Small intestine (tissue), 7 donors: Measurements from ENCODE around the gene CLCN4. TPM values are rescaled to one million over a fixed set of nuclear protein-coding genes. Genes with fewer than 3 reads are reported as not detected.

Experiments
- DNase-seq, 2 donors: peaks; one replicate each; pipeline versions ENCODE4 v3.0.0 to v3.0.0-alpha.2; 2013
- FAIRE-seq: peaks from 2 replicates; lab custom pipeline; 2012; peaks lifted over from hg19 to GRCh38; lab: Jason Lieb, UNC
- H3K27ac ChIP-seq, 3 donors: one replicate each; pipeline ENCODE4 v1.5.1; 2013; ENCODE audit warnings: low read length in 2 of 3, mild to moderate bottlenecking in 2 of 3, control low read depth in 1 of 3, inconsistent platforms in 1 of 3, low read depth in 1 of 3, moderate library complexity in 1 of 3
- H3K27me3 ChIP-seq, 3 donors: one replicate each; pipeline ENCODE4 v1.6.1; 2013; ENCODE audit warnings: low read length in 3 of 3, inconsistent platforms in 1 of 3; ENCODE audit not compliant: control insufficient read depth in 3 of 3, insufficient read depth in 3 of 3
- H3K36me3 ChIP-seq, 3 donors: one replicate each; pipeline ENCODE4 v1.6.1; 2013; ENCODE audit warnings: low read length in 3 of 3, inconsistent platforms in 1 of 3, low read depth in 1 of 3, mild to moderate bottlenecking in 1 of 3, moderate library complexity in 1 of 3; ENCODE audit not compliant: control insufficient read depth in 3 of 3, insufficient read depth in 2 of 3
- H3K4me1 ChIP-seq, 3 donors: one replicate each; pipeline ENCODE4 v1.6.1; 2013; ENCODE audit warnings: low read length in 2 of 3, inconsistent platforms in 1 of 3, low read depth in 1 of 3, mild to moderate bottlenecking in 1 of 3, moderate library complexity in 1 of 3; ENCODE audit not compliant: control insufficient read depth in 3 of 3, insufficient read depth in 2 of 3
- H3K4me3 ChIP-seq, 3 donors: one replicate each; pipeline ENCODE4 v1.5.1; 2013; ENCODE audit warnings: low read length in 3 of 3, control low read depth in 1 of 3, inconsistent platforms in 1 of 3, low read depth in 1 of 3, mild to moderate bottlenecking in 1 of 3, moderate library complexity in 1 of 3
- H3K9me3 ChIP-seq, 2 donors: one replicate each; pipeline ENCODE4 v1.6.1; 2013; ENCODE audit warnings: low read depth in 1 of 2, low read length in 1 of 2; ENCODE audit not compliant: control insufficient read depth in 2 of 2, insufficient read depth in 1 of 2
- WGBS, 3 donors: extraction: QIAGEN DNeasy Blood & Tissue Kit; methylation state at CpG; one replicate each; pipeline ENCODE4 v1.1.7; 2013; 5-methylcytosine and 5-hydroxymethylcytosine counted together
- polyA plus RNA-seq, 4 donors: library from polyadenylated mRNA; stranded (reverse) in 3 of 4; unstranded in 1 of 4; fragments of 200-250 nt in 3 of 4; fragments of 120-200 nt in 1 of 4; gene quantifications; one replicate each; pipeline versions ENCODE4 v1.2.1 to v1.2.3, GENCODE V29; 2013
- donor health status: healthy with polysubstance abuse.
- donor health status: control.
- donor health status: control.
- donor health status: Bipolar disorder and iron deficiency.
- donor health status: healthy.

CLCN4 gene
- polyA plus RNA-seq, 4 donors, result under 0.01 to 2.7 (median 0.70) TPM; not detected in 1

DNA sequence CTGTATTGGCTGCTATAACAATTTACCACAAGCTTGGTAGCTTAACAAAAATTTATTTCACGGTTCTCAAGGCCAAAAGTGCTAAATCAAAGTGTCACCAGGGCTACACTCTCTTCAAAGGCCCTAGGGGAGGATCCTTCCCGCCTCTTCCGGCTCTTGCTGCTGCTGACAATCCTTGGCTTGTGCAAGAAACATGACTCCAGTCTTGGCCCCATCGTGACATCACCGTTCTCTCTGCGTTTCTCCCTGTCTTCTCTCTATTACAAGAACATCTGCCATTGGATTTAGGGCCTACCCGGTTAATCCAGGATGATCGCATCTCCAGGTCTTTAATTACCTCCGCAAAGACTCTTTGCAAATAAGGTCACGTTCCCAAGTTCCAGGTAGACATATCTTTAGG, 10.4 kb upstream of the CLCN4 start:
- H3K27ac ChIP-seq, result no peak overlapping the region
- DNase-seq (no peak), FAIRE-seq (no peak)
- H3K36me3 ChIP-seq, result peaks cover 0 to 3% (median 0%) of the 10 kb centered on the region in 3 donors
- H3K9me3 ChIP-seq, result no peaks in the 10 kb centered on the region
- H3K4me3 ChIP-seq, result no peak overlapping the region
- H3K4me1 ChIP-seq, result no peaks in the 10 kb centered on the region
- no peaks in the 10 kb centered on the region for H3K27me3 ChIP-seq
- WGBS, 3 donors, result 87 to 93% (median 91%) methylated on average over 10 of the region's 10 CpGs

DNA sequence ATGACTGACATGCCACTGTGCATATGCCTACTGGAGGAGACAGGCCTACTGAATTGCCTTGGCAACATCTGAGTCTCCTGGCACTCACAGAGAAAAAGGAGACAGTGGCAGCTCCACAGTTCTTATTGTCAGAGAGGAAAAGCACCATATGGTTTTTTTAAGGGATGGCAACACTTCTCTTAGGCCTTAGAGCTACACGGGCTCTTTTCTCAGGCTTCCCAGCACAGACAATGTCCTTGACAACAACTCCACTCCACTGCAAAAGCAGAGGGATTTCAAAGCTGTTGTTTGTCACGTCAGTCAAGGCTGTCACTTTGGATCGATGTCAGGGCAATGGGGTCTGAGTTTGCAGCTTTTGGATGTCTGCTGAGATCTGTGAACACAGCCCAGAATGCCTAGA, 4.7 kb upstream of the CLCN4 start:
- DNase-seq (no peak), FAIRE-seq (no peak)
- no peaks in the 10 kb centered on the region for H3K9me3 ChIP-seq
- H3K36me3 ChIP-seq, result no peaks in the 10 kb centered on the region
- no peak overlapping the region for H3K27ac ChIP-seq
- peaks cover 0 to 2% (median 0%) of the 10 kb centered on the region in 3 donors for H3K27me3 ChIP-seq
- H3K4me3 ChIP-seq, result no peak overlapping the region
- no peaks in the 10 kb centered on the region for H3K4me1 ChIP-seq
- WGBS, 3 donors, result 64 to 86% (median 75%) methylated on average over 3 of the region's 3 CpGs

DNA sequence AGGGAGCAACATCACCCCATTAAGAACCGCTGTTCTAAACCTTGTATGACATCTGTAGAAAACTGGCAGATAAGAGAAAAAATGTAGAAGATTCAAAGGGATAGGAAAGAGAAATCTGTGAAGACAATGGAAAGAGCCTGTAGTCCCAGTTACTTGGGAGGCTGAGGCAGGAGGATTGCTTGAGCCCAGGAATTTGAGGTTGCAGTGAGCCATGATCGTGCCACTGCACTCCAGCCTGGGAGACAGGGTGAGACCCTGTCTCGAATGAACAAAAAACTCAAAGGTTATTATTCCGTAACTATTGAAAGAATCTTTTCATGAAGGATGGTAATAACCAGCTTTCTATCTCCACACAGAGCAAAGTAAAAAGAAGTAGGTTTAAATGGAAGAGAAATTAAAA, 1.6 kb upstream of the CLCN4 start:
- Histone ChIP-seq H3K9me3 (no peaks in the 10 kb centered on the region), H3K27ac (no peak overlapping the region), H3K4me3 (no peak overlapping the region), H3K4me1 (peaks cover 0 to 4% (median 0%) of the 10 kb centered on the region in 3 donors), H3K36me3 (no peaks in the 10 kb centered on the region), H3K27me3 (peaks cover 0 to 18% (median 2%) of the 10 kb centered on the region in 3 donors)
- DNase-seq, result no peak
- 81 to 92% (median 82%) methylated on average over 4 of the region's 4 CpGs for WGBS, 3 donors
- FAIRE-seq, result no peak

DNA sequence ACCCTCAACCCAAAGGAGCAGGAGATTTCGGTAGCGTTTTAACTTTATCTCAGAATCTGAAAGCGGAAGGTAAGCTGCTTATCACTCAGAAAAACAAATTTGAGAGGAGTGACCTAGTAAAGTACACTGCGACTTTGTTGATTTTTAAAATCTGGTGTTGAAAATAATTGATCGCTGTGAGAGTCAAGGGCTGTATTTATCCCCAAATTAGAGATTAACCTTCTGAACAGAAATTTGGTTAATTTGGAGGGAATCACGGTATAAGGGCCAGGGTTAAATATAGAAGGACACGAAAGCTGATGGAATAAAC, 212 bp downstream of the CLCN4 start:
- no peaks in the 10 kb centered on the region for H3K36me3 ChIP-seq
- H3K27ac ChIP-seq, result peak overlapping the region in 1 of 3 donors; percentile 45
- H3K4me3 ChIP-seq, result peak overlapping the region in 1 of 3 donors; percentile 1
- peaks cover 0 to 4% (median 0%) of the 10 kb centered on the region in 3 donors for H3K4me1 ChIP-seq
- H3K9me3 ChIP-seq, result no peaks in the 10 kb centered on the region
- DNase-seq (no peak), FAIRE-seq (no peak)
- H3K27me3 ChIP-seq, result peaks cover 0 to 25% (median 2%) of the 10 kb centered on the region in 3 donors
- WGBS, 3 donors, result 6 to 19% (median 13%) methylated on average over 7 of the region's 7 CpGs

DNA sequence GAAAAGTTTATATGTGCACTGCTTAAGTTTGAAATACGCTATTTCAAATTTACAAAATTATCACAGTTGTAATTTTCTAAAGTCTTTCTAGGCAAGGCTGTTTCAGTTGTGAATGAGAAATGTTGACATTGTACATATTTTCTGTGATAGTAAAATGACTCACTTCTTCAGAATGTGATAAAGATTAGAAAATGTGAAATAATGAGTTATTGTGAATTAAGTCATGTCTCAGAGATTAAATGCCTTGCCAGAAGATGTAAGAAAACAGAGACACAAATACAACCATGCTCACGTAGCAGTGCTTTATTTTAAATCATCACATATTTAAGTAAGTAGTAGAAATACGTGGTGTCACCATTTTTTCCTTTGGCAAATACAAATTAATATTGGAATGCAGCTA, 768 bp downstream of the CLCN4 start:
- FAIRE-seq, result no peak
- Histone ChIP-seq H3K4me3 (no peak overlapping the region), H3K4me1 (peaks cover 0 to 4% (median 0%) of the 10 kb centered on the region in 3 donors), H3K9me3 (no peaks in the 10 kb centered on the region), H3K27ac (no peak overlapping the region), H3K27me3 (peaks cover 0 to 25% (median 2%) of the 10 kb centered on the region in 3 donors), H3K36me3 (no peaks in the 10 kb centered on the region)
- WGBS, 3 donors, result 34 to 51% (median 46%) methylated on average over 3 of the region's 3 CpGs
- DNase-seq, result no peak

DNA sequence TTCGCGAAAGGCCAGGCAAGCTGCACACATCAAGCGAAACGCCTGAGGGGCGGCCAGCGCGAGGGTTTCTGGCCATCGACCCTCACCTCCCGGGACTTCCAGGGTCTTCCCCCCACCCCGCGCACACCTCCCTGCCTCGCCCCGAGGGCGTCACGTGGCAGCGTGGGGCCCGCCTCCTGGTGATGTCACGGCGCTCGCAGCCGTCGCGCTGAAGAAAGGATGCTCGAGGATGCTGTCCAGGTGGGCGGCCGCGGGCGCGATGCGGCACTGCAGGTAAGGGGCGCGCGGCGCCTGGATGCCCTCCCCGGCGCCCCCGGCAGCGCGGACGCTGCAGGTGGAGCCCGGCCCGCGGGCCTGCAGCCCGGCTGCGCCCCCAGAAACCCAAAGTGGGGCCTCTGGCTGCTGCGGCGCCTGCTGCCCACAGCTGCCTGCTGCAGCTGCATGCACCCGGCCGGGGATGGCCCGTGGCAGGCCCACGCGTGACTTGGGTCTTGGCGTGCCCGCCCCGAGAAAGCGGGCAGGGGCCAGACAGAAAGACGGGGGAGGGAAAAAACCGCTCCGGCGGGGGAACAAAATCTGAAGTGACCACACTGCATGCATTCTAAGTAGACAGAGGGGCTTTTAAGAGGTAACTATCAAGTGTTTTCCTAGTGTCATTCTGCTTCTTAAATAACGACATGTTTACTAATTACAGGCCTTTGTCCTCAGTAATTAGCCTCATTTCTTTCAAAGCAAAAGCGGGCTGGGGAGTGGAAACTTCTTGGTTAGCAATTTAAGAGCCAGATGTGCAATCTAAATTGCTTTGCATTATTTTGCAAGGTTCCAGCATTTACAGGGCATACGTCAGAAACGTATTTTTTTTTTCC, 1.7 kb downstream of the CLCN4 start:
- FAIRE-seq (no peak), DNase-seq (peak in 1 of 2 donors; percentile 38)
- Histone ChIP-seq H3K27me3 (peaks cover 0 to 25% (median 2%) of the 10 kb centered on the region in 3 donors), H3K36me3 (no peaks in the 10 kb centered on the region), H3K4me1 (peaks cover 0 to 4% (median 0%) of the 10 kb centered on the region in 3 donors), H3K27ac (no peak overlapping the region), H3K9me3 (no peaks in the 10 kb centered on the region), H3K4me3 (peak overlapping the region in 1 of 3 donors; percentile 18)
- WGBS, 3 donors, result 9 to 35% (median 11%) methylated on average over 32 to 64 of the region's 64 CpGs

DNA sequence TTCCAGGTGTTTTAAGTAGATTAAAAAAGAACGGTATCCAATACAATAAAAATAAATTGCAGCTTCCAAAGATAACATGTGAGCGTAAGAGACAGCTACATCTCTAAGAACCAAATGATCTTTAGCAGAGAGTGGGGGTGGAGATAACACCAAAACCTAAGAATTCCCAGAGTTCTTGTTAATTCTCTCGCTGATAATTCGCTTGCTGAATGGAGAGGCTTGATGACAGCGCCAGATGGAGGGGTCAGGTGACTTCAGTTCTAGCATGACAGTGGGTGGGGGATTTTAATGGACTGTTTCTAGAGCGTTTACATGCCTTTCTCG, 2.3 kb downstream of the CLCN4 start:
- Histone ChIP-seq H3K4me1 (peaks cover 0 to 4% (median 0%) of the 10 kb centered on the region in 3 donors), H3K4me3 (no peak overlapping the region), H3K9me3 (no peaks in the 10 kb centered on the region), H3K27me3 (peaks cover 0 to 23% (median 2%) of the 10 kb centered on the region in 3 donors), H3K36me3 (no peaks in the 10 kb centered on the region), H3K27ac (no peak overlapping the region)
- WGBS, 3 donors, result 21 to 48% (median 26%) methylated on average over 6 to 7 of the region's 7 CpGs
- FAIRE-seq (no peak), DNase-seq (no peak)

DNA sequence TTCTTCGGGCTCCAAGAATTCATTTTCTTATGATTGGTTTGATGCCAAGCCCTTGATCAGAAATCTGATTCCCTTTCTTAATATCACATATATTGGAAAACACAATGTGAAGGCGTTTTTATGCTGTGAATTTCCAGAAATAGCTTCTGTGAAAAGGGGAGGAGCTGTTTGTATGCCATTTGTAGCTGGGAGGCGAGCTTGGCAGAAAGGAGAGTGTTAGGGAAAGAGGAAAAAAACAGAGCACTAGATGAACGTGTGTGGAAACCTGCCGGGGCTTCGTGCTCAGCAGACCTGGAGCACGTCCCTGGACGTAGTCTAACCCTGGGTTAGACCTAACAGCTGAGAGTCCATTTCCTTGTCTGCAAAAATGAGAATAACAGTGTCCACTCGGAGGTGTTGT, 3.4 kb downstream of the CLCN4 start:
- no peak overlapping the region for H3K4me3 ChIP-seq
- FAIRE-seq (no peak), DNase-seq (no peak)
- H3K36me3 ChIP-seq, result no peaks in the 10 kb centered on the region
- WGBS, 3 donors, result 66 to 78% (median 78%) methylated on average over 9 of the region's 9 CpGs
- H3K27me3 ChIP-seq, result peaks cover 0 to 23% (median 2%) of the 10 kb centered on the region in 3 donors
- no peak overlapping the region for H3K27ac ChIP-seq
- peaks cover 0 to 4% (median 0%) of the 10 kb centered on the region in 3 donors for H3K4me1 ChIP-seq
- no peaks in the 10 kb centered on the region for H3K9me3 ChIP-seq
